ENCODE data around the gene RGS6.

The RGS6 gene

DNA sequence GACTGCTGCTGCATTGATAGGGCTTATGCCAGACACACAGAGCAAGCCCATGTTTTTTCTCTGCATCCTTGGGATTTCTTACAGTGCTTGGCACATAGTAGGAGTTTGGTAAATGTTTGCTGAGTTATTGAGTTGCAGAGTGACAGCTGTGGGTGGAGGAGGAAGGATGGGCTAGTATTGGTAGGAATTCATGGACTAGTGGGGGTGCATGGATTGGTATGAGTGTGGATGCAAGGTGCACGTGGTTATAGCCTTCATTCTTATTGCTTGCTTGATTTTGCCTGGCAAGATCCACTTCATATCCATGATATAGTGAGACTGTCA, 11.4 kb downstream of the RGS6 start:
- DNase-seq (ENCODE audit: low read depth, low spot score), result no peak

- DNase-seq (ENCODE audit: low read depth, low spot score), result no peak
Observed at GRCh38 chr14:71947947-71948500, 15.8 kb downstream of the RGS6 start.

GRCh38 chr14:71952381-71953363, 20.4 kb downstream of the RGS6 start:
- no peak for DNase-seq (ENCODE audit: low read depth, low spot score)

GRCh38 chr14:71956920-71957563, 24.8 kb downstream of the RGS6 start:
- no peak for DNase-seq (ENCODE audit: low read depth, low spot score)

DNA sequence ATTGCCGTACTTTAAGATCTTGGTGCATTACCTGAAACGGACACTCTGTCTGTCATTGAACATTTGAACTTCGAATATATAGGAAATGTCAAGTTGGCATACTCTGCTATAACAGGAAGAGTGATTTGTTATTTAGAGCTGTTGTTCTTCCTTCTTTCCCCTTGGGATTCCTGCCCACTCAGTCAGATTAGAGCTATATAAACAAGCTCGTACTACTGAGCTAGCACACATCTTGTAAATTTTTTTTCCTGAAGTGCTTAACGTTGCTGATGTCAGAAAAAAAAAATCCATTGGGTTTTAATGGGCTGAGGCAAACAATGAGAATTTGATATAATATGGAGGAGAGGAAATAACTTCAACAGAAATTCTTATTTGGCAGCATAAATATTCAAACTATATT, 26.8 kb downstream of the RGS6 start:
- no peak for DNase-seq (ENCODE audit: low read depth, low spot score)

DNA sequence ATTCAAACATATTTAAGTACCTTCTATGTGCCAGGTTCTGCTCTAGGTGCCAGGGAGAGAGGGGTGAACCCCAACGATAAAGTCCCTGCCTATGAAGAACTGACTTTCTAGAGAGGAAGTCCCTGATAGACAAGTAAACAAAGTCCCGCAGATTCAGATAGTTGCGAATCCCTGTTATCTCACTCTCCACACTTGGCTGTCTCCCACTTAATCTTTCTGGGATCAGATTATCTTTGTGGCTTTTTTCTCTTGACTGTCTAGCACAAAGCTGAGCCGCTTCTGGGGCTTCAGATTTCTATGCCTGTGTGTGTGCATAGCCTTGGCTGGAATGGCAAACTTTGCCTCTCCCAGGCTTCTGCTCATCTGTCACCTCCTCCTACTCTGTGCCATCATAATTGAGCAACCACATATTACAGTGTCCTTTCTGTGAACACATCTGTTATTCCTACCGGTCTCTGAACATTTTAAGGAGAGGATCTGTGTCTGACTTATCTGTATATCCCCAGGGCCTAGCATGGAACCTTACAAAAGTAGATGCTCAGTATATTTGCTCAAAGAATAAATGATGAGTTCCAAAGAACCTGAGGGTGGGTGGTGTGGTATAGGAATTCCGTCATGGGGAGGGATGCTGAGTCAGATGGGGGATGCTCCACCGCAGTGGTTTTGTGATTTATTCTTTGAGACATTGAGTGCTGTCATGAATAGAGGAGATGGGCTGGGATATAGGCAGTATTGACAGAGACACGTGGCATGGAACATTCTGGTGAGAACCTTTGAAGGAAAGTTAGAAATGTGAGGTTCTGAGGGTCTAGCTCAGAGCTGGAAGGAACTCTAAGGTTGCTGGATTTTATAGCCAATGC, 28.5 kb downstream of the RGS6 start:
- DNase-seq (ENCODE audit: low read depth, low spot score), result no peak

- DNase-seq (ENCODE audit: low read depth, low spot score), result no peak
Observed at GRCh38 chr14:71961972-71962371, 29.7 kb downstream of the RGS6 start.

DNA sequence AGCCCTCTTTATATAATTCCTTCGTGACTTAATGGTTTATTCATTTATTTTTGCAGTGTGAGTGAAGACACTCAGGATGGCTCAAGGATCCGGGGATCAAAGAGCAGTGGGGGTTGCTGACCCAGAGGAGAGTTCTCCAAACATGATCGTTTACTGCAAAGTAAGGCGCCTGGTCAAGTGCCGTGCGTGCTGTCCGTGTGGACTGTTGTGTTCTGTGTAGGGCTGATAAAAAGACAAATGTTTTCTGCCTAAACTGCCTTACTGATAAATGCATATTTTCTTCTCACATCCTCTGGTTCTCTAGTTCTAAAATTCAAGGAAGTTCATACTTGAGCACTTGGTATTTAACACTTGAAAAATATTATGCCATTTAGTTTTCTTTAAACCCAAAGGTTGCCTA, 32.5 kb downstream of the RGS6 start:
- no peak for DNase-seq (ENCODE audit: low read depth, low spot score)

- DNase-seq (ENCODE audit: low read depth, low spot score), result no peak
Observed at GRCh38 chr14:71966528-71966927, 34.3 kb downstream of the RGS6 start.

GRCh38 chr14:71967704-71968103, 35.5 kb downstream of the RGS6 start:
- DNase-seq (ENCODE audit: low read depth, low spot score), result no peak

- no peak for DNase-seq (ENCODE audit: low read depth, low spot score)
Observed at GRCh38 chr14:71970272-71970671, 38.0 kb downstream of the RGS6 start.

- DNase-seq (ENCODE audit: low read depth, low spot score), result no peak
Observed at GRCh38 chr14:71985538-71986189, 53.4 kb downstream of the RGS6 start.

- DNase-seq (ENCODE audit: low read depth, low spot score), result no peak
Observed at GRCh38 chr14:71988476-71988875, 56.2 kb downstream of the RGS6 start.

- no peak for DNase-seq (ENCODE audit: low read depth, low spot score)
Observed at GRCh38 chr14:71988939-71989338, 56.7 kb downstream of the RGS6 start.

GRCh38 chr14:71994416-71994815, 62.2 kb downstream of the RGS6 start:
- no peak for DNase-seq (ENCODE audit: low read depth, low spot score)

GRCh38 chr14:71995741-71996140, 63.5 kb downstream of the RGS6 start:
- no peak for DNase-seq (ENCODE audit: low read depth, low spot score)

GRCh38 chr14:71996610-71997009, 64.4 kb downstream of the RGS6 start:
- DNase-seq (ENCODE audit: low read depth, low spot score), result no peak

- DNase-seq (ENCODE audit: low read depth, low spot score), result no peak
Observed at GRCh38 chr14:72000907-72001306, 68.7 kb downstream of the RGS6 start.

DNA sequence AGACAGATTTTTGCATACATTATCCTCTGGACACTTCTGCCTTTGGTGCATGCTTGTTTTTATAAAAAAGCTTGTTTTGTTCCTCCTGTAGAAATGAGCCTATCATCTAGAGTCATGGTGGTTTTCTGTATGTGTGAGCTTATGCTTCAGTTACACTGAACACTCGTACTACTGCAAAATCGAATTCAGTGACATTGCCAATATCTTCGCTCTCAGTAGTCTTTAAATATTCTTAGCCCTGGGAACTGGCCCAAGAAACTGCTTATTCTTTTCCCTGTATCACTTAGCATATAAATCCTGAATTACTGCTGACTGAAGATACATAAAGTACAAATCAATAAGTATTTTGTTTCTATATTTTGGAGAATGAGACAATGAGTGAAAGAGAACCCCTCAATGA, 70.5 kb downstream of the RGS6 start:
- no peak for DNase-seq (ENCODE audit: low read depth, low spot score)

GRCh38 chr14:72008666-72009065, 76.4 kb downstream of the RGS6 start:
- DNase-seq (ENCODE audit: low read depth, low spot score), result no peak

- no peak for DNase-seq (ENCODE audit: low read depth, low spot score)
Observed at GRCh38 chr14:72010474-72010873, 78.2 kb downstream of the RGS6 start.
